GM08714 (cell line): ENCODE data around the gene MACC1.

Experiments
- H3K4me3 ChIP-seq: fragments of 200-500 bp; sonication (Bioruptor generic); 2 replicates; pipeline ENCODE4 v1.5.1; 2014; ENCODE audit warnings: mild to moderate bottlenecking, low read length, inconsistent platforms
- ZNF274 ChIP-seq: IDR thresholded peaks from 2 replicates; pipeline ENCODE4 v1.6.1; 2012; ENCODE audit warnings: mild to moderate bottlenecking, low read depth, low read length

Gene MACC1

DNA sequence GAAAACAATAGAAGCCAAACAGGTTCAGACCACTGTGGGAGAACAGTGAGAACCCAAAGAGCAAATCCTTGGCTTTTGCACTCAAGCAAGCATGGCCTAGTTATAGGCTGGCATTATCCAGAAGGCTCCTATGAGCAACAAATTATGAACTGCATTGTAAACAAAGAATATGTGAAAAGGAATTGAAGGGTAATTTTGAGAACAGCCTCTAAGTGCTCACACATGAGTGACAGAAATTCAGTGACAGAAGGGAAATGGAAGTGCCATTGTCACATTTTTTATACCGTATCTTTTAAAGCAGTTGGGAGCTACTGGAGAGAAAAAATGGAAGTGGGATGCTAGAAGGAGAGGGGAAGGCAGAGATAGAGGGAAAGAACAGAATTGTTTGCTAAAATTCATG is 114.2 kb downstream of the MACC1 start:
- no peak overlapping the region for H3K4me3 ChIP-seq
- no peak for TF ChIP-seq ZNF274

DNA sequence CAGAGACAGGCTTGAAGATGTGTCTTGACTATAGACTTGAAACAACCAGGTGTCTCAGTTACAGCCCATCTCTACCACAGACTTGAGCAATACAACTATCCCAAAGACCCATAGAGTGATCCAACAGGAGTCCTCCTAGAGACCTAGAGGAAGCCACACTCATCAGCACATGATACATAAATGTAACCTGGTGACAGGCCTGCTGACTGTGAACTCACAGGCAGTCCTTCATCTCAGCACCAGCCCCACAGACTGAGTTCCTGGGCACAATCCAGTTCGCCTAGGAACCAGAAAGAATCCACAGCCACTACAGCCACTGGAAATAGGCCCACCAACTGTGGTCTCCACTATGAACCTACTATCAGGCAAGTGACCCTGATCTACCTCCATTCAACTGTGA is 121.3 kb downstream of the MACC1 start:
- no peak overlapping the region for H3K4me3 ChIP-seq
- TF ChIP-seq ZNF274 = no peak

DNA sequence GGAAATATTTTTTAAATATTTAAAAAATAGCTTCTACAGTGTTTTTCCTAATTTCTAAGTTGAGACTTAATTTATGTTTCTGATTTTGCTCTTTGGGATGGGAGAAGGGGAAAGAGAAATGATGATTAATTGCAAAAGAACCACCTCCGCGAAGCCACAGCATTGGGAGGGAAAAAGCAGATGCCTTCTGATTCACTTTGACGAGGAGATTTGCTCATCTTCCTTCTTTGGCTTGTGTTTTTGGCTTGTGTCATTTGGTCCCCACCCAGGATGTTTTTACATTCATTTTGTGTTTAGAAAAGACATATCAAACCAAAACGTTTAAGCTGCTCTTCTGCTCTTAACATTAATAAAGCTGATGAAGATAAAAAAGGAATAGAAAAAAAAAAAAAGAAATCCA is 121.7 kb downstream of the MACC1 start:
- no peak for TF ChIP-seq ZNF274
- no peak overlapping the region for H3K4me3 ChIP-seq

DNA sequence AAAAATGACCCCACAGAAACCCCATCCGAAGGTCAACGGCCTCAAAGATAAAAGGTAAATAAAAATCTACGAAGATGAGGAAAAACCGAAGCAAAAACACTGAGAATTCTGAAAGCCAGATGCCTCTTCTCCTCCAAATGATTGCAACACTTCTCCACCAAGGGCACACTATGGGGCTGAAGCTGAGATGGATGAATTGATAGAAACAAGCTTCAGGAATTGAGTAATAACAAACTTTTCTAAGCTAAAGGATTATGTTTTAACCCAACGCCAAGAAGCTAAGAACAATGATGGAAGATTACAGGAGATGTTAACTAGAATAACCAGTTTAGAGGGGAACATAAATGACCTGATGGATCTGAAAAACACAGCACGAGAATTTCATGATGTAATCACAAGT is 127.8 kb downstream of the MACC1 start:
- H3K4me3 ChIP-seq = no peak overlapping the region
- TF ChIP-seq ZNF274 = no peak

DNA sequence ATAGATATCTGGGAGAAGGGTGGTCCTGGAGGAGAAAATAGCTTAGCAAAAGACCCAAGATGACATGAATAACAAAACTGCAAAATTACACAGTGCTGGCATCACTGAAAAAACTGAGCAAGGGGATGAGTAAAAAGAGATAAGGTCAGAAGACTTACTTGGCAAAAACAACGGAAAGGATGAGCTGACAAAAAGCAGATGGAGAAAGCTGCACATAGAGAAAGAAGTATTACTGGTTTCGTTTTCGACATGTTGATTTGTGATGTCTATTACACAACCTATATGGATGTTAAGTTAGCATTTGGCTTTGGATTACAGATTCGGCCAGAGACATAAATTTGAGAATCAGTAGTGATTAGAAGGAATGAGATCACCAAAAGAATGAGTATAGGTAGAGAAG is 132.1 kb downstream of the MACC1 start:
- no peak overlapping the region for H3K4me3 ChIP-seq
- TF ChIP-seq ZNF274 = no peak
